GM18526 (cell line): ENCODE data around the gene NAV1.

ENCODE experiments used
- POLR2A ChIP-seq: IDR thresholded peaks from 3 replicates; pipeline ENCODE4 v1.6.1; 2011; ENCODE audit not compliant: insufficient read length; ENCODE audit errors: extremely low read depth

The NAV1 gene

GRCh38 chr1:201531551-201532425, 7.1 kb upstream of the NAV1 start:
- TF ChIP-seq POLR2A: no peak

- TF ChIP-seq POLR2A: no peak
Observed at GRCh38 chr1:201533836-201534235, 5.1 kb upstream of the NAV1 start.

GRCh38 chr1:201535046-201535918, 3.6 kb upstream of the NAV1 start:
- TF ChIP-seq POLR2A: no peak

GRCh38 chr1:201535919-201536245, 3.0 kb upstream of the NAV1 start:
- no peak for TF ChIP-seq POLR2A

DNA sequence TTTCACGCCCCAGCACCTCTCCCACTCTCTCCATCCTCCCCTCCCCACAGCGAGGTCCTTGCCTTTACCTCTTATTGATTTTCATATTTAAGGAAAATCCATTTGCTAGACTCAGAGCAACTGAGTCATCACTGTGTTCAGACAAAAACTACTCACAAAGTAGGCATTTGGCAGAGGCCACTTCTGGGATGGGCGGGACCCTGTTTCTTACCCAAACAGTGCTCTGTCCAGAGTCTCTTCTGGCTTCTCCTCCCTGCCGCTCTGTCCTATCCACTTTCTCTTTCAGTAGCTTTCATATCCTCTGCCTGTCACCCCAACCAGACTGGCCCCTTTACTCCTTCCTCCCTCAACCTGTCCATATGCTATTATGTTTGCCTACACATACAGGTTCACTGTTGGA, 2.4 kb upstream of the NAV1 start:
- TF ChIP-seq POLR2A: no peak

- TF ChIP-seq POLR2A: no peak
Observed at GRCh38 chr1:201537028-201537427, 1.9 kb upstream of the NAV1 start.

GRCh38 chr1:201537467-201537866, 1.5 kb upstream of the NAV1 start:
- no peak for TF ChIP-seq POLR2A

- TF ChIP-seq POLR2A: no peak
Observed at GRCh38 chr1:201537891-201538611, 876 bp upstream of the NAV1 start.

- TF ChIP-seq POLR2A: no peak
Observed at GRCh38 chr1:201539561-201540431, 869 bp downstream of the NAV1 start.

- no peak for TF ChIP-seq POLR2A
Observed at GRCh38 chr1:201540846-201541735, 2.2 kb downstream of the NAV1 start.

- no peak for TF ChIP-seq POLR2A
Observed at GRCh38 chr1:201542309-201543035, 3.5 kb downstream of the NAV1 start.

GRCh38 chr1:201543871-201544642, 5.1 kb downstream of the NAV1 start:
- no peak for TF ChIP-seq POLR2A
